Cardiac fibroblast (primary cell): ENCODE results near the gene STPG4.
"Not testable (repeated sequence)": the region's sequence is repeated elsewhere in the genome, so short reads cannot be mapped to it uniquely, and the experiment has no call there.

Source experiments
- DNase-seq, 2 donors: peaks; one replicate each; pipeline versions ENCODE4 v3.0.0 to v3.0.0-alpha.2; 2010; ENCODE audit warnings: low read depth in 2 of 2
- H3K4me3 ChIP-seq, 2 donors: replicated peaks in 1 of 2; 1 replicate in 1 of 2; 2 replicates in 1 of 2; pipeline ENCODE4 v1.5.1; 2011; ENCODE audit warnings: low read depth in 2 of 2, low read length in 2 of 2, mild to moderate bottlenecking in 2 of 2, moderate library complexity in 1 of 2
- CTCF ChIP-seq: IDR thresholded peaks from one replicate; pipeline ENCODE4 v1.5.1; 2011; ENCODE audit warnings: low read depth, mild to moderate bottlenecking, low read length, inconsistent platforms

Gene STPG4

GRCh38 chr2:47133046-47133445, 22.1 kb downstream of the STPG4 start:
- DNase-seq, result no peak
- no peak for TF ChIP-seq CTCF
- H3K4me3 ChIP-seq, result no peak overlapping the region

- no peak for TF ChIP-seq CTCF
- DNase-seq, result no peak
- no peak overlapping the region for H3K4me3 ChIP-seq
These were observed 25.9 kb downstream of the STPG4 start for GRCh38 chr2:47129191-47129706.

GRCh38 chr2:47128705-47129104, 26.4 kb downstream of the STPG4 start:
- H3K4me3 ChIP-seq, result no peak overlapping the region
- TF ChIP-seq CTCF, result no peak
- DNase-seq, result no peak

- no peak overlapping the region for H3K4me3 ChIP-seq
- no peak for TF ChIP-seq CTCF
- DNase-seq, result no peak
These were observed 27.1 kb downstream of the STPG4 start for GRCh38 chr2:47127862-47128543.

- TF ChIP-seq CTCF, result no peak
- H3K4me3 ChIP-seq, result no peak overlapping the region
- no peak for DNase-seq
These were observed 28.3 kb downstream of the STPG4 start for GRCh38 chr2:47126783-47127182.

GRCh38 chr2:47124740-47125139, 30.4 kb downstream of the STPG4 start:
- DNase-seq, result not testable (repeated sequence)

GRCh38 chr2:47120424-47120823, 34.7 kb downstream of the STPG4 start:
- H3K4me3 ChIP-seq, DNase-seq: not testable (repeated sequence)

More at GRCh38 chr2:47124740-47125139, 30.4 kb downstream of the STPG4 start:
- not testable (repeated sequence) for H3K4me3 ChIP-seq

- DNase-seq, result peak; percentile 46 to 70
- no peak for TF ChIP-seq CTCF
- H3K4me3 ChIP-seq, result no peak overlapping the region
These were observed 36.1 kb downstream of the STPG4 start for GRCh38 chr2:47119001-47119400.
